A549 (cell line): Measurements from ENCODE around the gene ZHX3. TPM values are rescaled to one million over a fixed set of nuclear protein-coding genes. Genes with fewer than 3 reads are reported as not detected.

Source experiments
- ATAC-seq, 2 experiments: fragments of 200-7000 bp in 1 of 2; fragments of >200 bp in 1 of 2; cut with Nextera tagmentation in 1 of 2; cut with Tn5 transposase in 1 of 2; 3 replicates each; pipeline versions ENCODE4 v1.8.0 to v1.9.1; 2018 to 2020; ENCODE audit warnings: mild to moderate bottlenecking in 1 of 2, moderate library complexity in 1 of 2
- CTCF ChIA-PET: fragments of 300-600 bp; sonication (Branson Sonifier 250); formaldehyde crosslinking; extraction: SDS; loops from one replicate; lab custom pipeline; 2021; ENCODE audit warnings: antibody characterized with exemption, inconsistent platforms; lab: Yijun Ruan, JAX
- POLR2A ChIA-PET: fragments of 350-600 bp; formaldehyde crosslinking; extraction: SDS; loops from one replicate; lab custom pipeline; 2021; ENCODE audit warnings: antibody characterized with exemption, inconsistent platforms; lab: Yijun Ruan, JAX
- DNase-seq, 2 experiments: peaks; one replicate each; pipeline versions ENCODE4 v3.0.0 to v3.0.0-alpha.2; 2011 to 2016; ENCODE audit warnings: low read depth in 1 of 2, low spot score in 1 of 2
- FAIRE-seq: peaks from 2 replicates; lab custom pipeline; 2011; peaks lifted over from hg19 to GRCh38; lab: Jason Lieb, UNC
- H3K27ac ChIP-seq, 2 experiments: fragments of >200 bp; sonication (Bioruptor Twin); formaldehyde crosslinking; 3 replicates each; pipeline ENCODE4 v1.5.1; 2016 to 2017
- H3K4me1 ChIP-seq: fragments of >200 bp; sonication (Bioruptor Twin); formaldehyde crosslinking; 3 replicates; pipeline ENCODE4 v1.6.1; 2016
- H3K4me2 ChIP-seq: fragments of >200 bp; sonication (Bioruptor Twin); formaldehyde crosslinking; 3 replicates; pipeline ENCODE4 v1.6.1; 2016
- H3K4me3 ChIP-seq: fragments of >200 bp; sonication (Bioruptor Twin); formaldehyde crosslinking; 3 replicates; pipeline ENCODE4 v1.5.1; 2016
- H3K9me3 ChIP-seq: fragments of >200 bp; sonication (Bioruptor Twin); formaldehyde crosslinking; 3 replicates; pipeline ENCODE4 v1.6.1; 2016
- ATOH8 ChIP-seq: fragments of 250-450 bp; sonication (Bioruptor Pico); IDR thresholded peaks from 2 replicates; pipeline ENCODE4 v1.5.0; 2020; ENCODE audit warnings: low read depth, mild to moderate bottlenecking, moderate library complexity
- CBX8 ChIP-seq: fragments of 200-600 bp; sonication (generic); IDR thresholded peaks from 2 replicates; pipeline ENCODE4 v1.6.1; 2016
- CHD4 ChIP-seq: fragments of 200-600 bp; sonication (generic); IDR thresholded peaks from 2 replicates; pipeline ENCODE4 v1.6.1; 2016; ENCODE audit warnings: antibody characterized with exemption, mild to moderate bottlenecking, borderline replicate concordance
- E2F6 ChIP-seq: IDR thresholded peaks from 2 replicates; pipeline ENCODE4 v1.6.1; 2012; ENCODE audit warnings: low read depth, borderline replicate concordance
- EHF ChIP-seq: fragments of 250-450 bp; sonication (Bioruptor Pico); IDR thresholded peaks from 2 replicates; pipeline ENCODE4 v1.5.0; 2020; ENCODE audit warnings: mild to moderate bottlenecking
- ELK1 ChIP-seq: fragments of 150-350 bp; IDR thresholded peaks from 2 replicates; pipeline ENCODE4 v1.6.1; 2014; ENCODE audit warnings: low read depth, mild to moderate bottlenecking, low read length
- HOXA7 ChIP-seq: fragments of 250-450 bp; sonication (Bioruptor Pico); IDR thresholded peaks from 2 replicates; pipeline ENCODE4 v1.5.0; 2020; ENCODE audit warnings: mild to moderate bottlenecking, moderate library complexity
- JUN ChIP-seq, 2 experiments: fragments of >200 bp; sonication (Bioruptor Twin); formaldehyde crosslinking; IDR thresholded peaks; 2 replicates in 1 of 2; 3 replicates in 1 of 2; pipeline ENCODE4 v1.6.1; 2016 to 2017
- MAFK ChIP-seq: fragments of 450-650 bp; IDR thresholded peaks from 2 replicates; pipeline ENCODE4 v1.6.1; 2014; ENCODE audit not compliant: partially characterized antibody
- MAZ ChIP-seq: fragments of 150-350 bp; IDR thresholded peaks from 2 replicates; pipeline ENCODE4 v1.6.1; 2014; ENCODE audit warnings: antibody characterized with exemption, low read depth, low read length, borderline replicate concordance
- MYC ChIP-seq: IDR thresholded peaks from 2 replicates; pipeline ENCODE4 v1.6.1; 2012; ENCODE audit warnings: mild to moderate bottlenecking, inconsistent platforms, low read length, improper control_type of control experiment, borderline replicate concordance
- NR3C1 ChIP-seq: fragments of >200 bp; sonication (Bioruptor Twin); formaldehyde crosslinking; IDR thresholded peaks from 3 replicates; pipeline ENCODE4 v1.6.1; 2017
- RARB ChIP-seq: fragments of 250-450 bp; sonication (Bioruptor Pico); IDR thresholded peaks from 2 replicates; pipeline ENCODE4 v1.8.0; 2021; ENCODE audit warnings: mild to moderate bottlenecking, moderate library complexity
- USF2 ChIP-seq: fragments of 450-650 bp; IDR thresholded peaks from 2 replicates; pipeline ENCODE4 v1.6.1; 2014; ENCODE audit warnings: antibody characterized with exemption
- ZSCAN20 ChIP-seq: fragments of 250-450 bp; sonication (Bioruptor Pico); IDR thresholded peaks from 2 replicates; pipeline ENCODE4 v1.8.0; 2022; ENCODE audit warnings: mild to moderate bottlenecking, moderate library complexity
- WGBS: methylation state at CpG from one replicate; pipeline ENCODE4 v1.1.6; 2017; ENCODE audit errors: missing lambda C conversion rate; 5-methylcytosine and 5-hydroxymethylcytosine counted together
- polyA plus RNA-seq, 4 experiments: library from polyadenylated mRNA; depleted of rRNA in 3 of 4; stranded (reverse); fragments of >200 nt; fragmentation: RNase III in 1 of 4; extraction: RNeasy Plus Mini Kit Qiagen cat#74134 plus additional on column Dnase treatment in 1 of 4; gene quantifications; 2 replicates in 3 of 4; 3 replicates in 1 of 4; pipeline ENCODE4 v1.2.3, GENCODE V29; 2011 to 2017
- small RNA-seq, 6 experiments: library from RNA; depleted of rRNA; stranded (forward); fragments of <200 nt; gene quantifications; one replicate each; pipeline ENCODE3, GENCODE V24; 2012

The ZHX3 gene
- polyA plus RNA-seq, 2 of the 4 experiments (the other 2 are of a cell fraction): 3.6 to 4.1 TPM

- POLR2A ChIA-PET: no interaction called here
- Histone ChIP-seq H3K4me1 (no peaks in the 10 kb centered on the region; the same call in 2 of the 3 replicates), H3K27ac (no peak overlapping the region), H3K4me3 (no peak overlapping the region), H3K4me2 (no peak overlapping the region), H3K9me3 (no peaks in the 10 kb centered on the region)
- FAIRE-seq (no peak), ATAC-seq (no peak), DNase-seq (no peak)
- no peak for TF ChIP-seq CBX8
- TF ChIP-seq E2F6: no peak
- no peak for TF ChIP-seq NR3C1
- TF ChIP-seq USF2: no peak
- TF ChIP-seq ZSCAN20 (CRISPR knock-in tag): no peak
- no peak for TF ChIP-seq ATOH8 (CRISPR knock-in tag)
- no peak for TF ChIP-seq JUN (IDR thresholded peaks at IDR 0.05)
- no peak for TF ChIP-seq ELK1
- no peak for TF ChIP-seq MAZ
- no peak for TF ChIP-seq MAFK
- no peak for TF ChIP-seq CHD4
- no peak for TF ChIP-seq MYC
- TF ChIP-seq HOXA7 (CRISPR knock-in tag): no peak
- no peak for TF ChIP-seq EHF (CRISPR knock-in tag)
- TF ChIP-seq RARB (CRISPR knock-in tag): no peak
- CTCF ChIA-PET: interaction anchor here (5.7 to 7.9 kb wide), 2 partner anchors 12 to 207 kb away, joined by 54 to 103 read pairs; partner anchors contain the start of gene LPIN3
- WGBS: 92% methylated on average over 5 of the region's 5 CpGs
Observed at GRCh38 chr20:41131594-41132387, 185.7 kb downstream of the ZHX3 start.

Small RNA genes within 50 kb of the gene (small RNA-seq; reads per million reads assigned to genes)
- gene AL022394.1: 0 reads per million in 6 experiments
- 0 reads per million in 6 experiments for gene MIR6871
- gene RN7SL615P: 0 reads per million in 6 experiments

Other genes with a start within 250 kb of the ZHX3 start
- gene PLCG1, start 180.2 kb downstream of the ZHX3 start, polyA plus RNA-seq (2011; rRNA removed): 22.0 and 37.1 TPM in 2 replicates
- gene PLCG1, start 180.2 kb downstream of the ZHX3 start, polyA plus RNA-seq (2017; fragmentation: RNase III; extraction: RNeasy Plus Mini Kit Qiagen cat#74134 plus additional on column Dnase treatment): 52.1 to 65.3 TPM (median 65.0 TPM) in 3 replicates
- 6.3 and 8.3 TPM in 2 replicates for gene LPIN3, start 23.1 kb upstream of the ZHX3 start, polyA plus RNA-seq (2011; rRNA removed)
- 11.7 to 16.3 TPM (median 14.4 TPM) in 3 replicates for gene LPIN3, start 23.1 kb upstream of the ZHX3 start, polyA plus RNA-seq (2017; fragmentation: RNase III; extraction: RNeasy Plus Mini Kit Qiagen cat#74134 plus additional on column Dnase treatment)
- 0.06 and 0.20 TPM in 2 replicates for gene EMILIN3, start 49.1 kb upstream of the ZHX3 start, polyA plus RNA-seq (2011; rRNA removed)
- 0.58 to 0.66 TPM (median 0.62 TPM) in 3 replicates for gene EMILIN3, start 49.1 kb upstream of the ZHX3 start, polyA plus RNA-seq (2017; fragmentation: RNase III; extraction: RNeasy Plus Mini Kit Qiagen cat#74134 plus additional on column Dnase treatment)